GM21786 (cell line): ENCODE results near the gene HPS1.

Experiments
- ATAC-seq: cut with Tn5 transposase; IDR thresholded peaks from one replicate; pipeline ENCODE4 v1.9.1; 2021; ENCODE audit not compliant: unreplicated experiment

The HPS1 gene

GRCh38 chr10:98465866-98466265, 19.1 kb upstream of the HPS1 start:
- ATAC-seq = no peak

- ATAC-seq = no peak
These were observed 17.4 kb upstream of the HPS1 start for GRCh38 chr10:98463976-98464754.

DNA sequence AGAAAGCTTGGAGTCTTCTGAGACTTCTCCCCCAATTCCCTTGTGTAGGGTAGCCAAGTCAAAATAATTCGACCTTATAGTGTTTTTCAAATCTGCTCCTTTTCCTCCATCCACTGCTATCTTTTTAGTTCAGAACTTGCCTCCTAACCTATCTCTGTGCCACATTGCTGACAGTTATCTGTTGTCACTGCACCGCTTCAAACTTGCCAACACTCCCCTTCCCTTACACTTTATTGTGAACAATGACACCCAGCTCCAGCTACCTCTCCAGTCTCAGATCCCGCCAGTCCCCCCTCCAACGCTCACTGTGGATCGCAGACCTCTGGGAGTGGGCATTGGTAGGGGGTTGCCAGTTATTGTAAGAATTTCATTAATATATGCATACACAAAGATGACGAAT, 16.3 kb upstream of the HPS1 start:
- no peak for ATAC-seq

GRCh38 chr10:98461500-98461842, 14.7 kb upstream of the HPS1 start:
- ATAC-seq = no peak

GRCh38 chr10:98460837-98461499, 14.2 kb upstream of the HPS1 start:
- ATAC-seq = no peak

GRCh38 chr10:98458809-98459784, 12.4 kb upstream of the HPS1 start:
- no peak for ATAC-seq

DNA sequence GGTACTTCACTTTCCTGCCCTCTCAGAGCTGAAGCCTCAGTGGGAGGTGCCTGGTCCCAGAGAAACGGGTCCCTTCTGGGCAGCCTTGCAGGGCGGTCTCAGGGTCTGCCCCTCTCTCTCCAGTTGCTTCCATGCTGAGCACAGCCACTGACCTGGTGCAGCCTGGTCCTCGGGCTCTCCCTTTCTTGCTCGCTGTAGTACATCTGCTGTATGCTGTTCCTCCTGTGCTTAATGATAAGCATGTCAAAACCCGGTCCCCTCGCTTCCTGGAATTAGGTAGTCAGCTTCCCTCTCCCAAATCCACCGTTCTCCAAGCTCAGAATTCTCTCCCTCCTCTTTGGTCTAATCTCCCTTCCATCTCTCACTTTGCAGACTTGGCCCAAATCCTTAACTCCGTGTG, 11.0 kb upstream of the HPS1 start:
- ATAC-seq = no peak

DNA sequence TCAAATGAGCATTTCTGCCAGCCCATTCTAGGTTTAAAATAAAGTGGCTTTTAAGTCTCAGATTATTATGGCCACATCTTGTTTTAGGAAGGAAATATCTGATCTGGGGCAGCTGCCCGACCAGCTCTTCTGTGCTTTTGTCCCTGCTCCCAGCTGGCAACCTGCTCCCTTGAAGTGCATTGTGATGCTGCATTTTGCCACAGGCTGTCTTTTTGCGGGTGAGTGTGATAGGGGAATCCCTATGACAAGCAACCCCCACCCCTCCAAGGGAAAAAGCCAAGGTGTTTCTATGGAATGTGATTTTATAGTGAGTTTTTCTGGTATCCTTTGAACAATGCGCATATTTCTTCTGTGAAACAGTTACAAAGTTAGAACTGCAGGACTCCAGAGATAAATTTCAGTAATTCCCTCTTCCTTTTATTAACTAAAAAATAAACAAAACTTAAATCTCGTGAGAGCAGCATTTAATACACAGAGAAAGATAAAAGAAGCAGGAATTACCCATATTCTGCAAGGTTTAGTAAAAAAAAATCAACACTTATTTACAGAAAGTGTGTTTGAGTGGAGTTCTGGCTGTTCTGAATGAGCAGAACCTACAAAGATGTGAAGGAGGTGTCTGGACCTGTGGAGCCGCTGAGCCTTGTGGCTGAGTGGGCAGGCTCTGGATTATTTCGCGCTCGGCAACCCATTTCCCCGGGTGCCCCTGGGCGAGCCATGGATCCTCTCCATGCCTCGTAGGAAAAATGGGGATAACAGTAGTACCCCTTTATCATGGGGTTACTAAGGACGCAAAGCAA, 10.1 kb upstream of the HPS1 start:
- ATAC-seq = no peak

- no peak for ATAC-seq
These were observed 9.4 kb upstream of the HPS1 start for GRCh38 chr10:98456043-98456570.

- ATAC-seq = no peak
These were observed 7.0 kb upstream of the HPS1 start for GRCh38 chr10:98453729-98454128.

DNA sequence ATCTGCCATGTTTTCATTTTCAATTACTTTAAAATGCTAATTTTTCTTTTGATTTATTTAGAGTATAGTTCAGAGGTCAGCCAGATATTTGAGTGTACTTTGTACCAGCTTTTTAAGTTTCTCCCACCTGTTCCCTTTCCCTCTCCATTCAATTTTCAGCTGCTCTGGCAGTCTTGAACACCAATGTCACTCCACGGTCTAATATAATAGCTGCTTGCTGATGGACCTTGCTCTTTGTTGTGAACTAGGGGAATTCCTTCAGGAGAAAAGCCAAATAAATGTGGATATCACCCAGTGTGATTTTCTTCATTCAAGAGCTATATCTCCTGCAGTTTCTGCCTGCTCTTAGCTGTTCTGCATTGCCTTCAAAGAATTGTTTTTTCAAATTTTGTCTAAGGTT, 3.9 kb upstream of the HPS1 start:
- ATAC-seq = no peak

DNA sequence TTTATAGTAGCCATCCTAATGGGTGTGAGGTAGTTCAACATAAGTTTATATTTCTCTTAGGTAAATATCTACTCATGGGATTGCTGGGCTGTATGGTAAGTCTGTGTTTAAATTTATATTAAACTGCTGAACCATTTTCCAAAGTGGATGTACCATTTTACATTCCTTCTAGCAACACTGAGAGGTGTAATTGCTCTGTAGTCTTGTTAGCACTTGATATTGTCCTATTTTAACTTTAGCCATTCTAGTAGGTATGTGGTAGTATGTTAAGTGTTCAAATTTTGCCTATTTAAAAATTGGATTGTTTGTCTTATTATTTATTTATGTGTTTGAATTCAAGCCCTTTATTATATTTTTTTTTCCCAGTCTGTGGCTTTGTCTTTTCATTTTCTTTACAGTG, 2.6 kb upstream of the HPS1 start:
- ATAC-seq = no peak

DNA sequence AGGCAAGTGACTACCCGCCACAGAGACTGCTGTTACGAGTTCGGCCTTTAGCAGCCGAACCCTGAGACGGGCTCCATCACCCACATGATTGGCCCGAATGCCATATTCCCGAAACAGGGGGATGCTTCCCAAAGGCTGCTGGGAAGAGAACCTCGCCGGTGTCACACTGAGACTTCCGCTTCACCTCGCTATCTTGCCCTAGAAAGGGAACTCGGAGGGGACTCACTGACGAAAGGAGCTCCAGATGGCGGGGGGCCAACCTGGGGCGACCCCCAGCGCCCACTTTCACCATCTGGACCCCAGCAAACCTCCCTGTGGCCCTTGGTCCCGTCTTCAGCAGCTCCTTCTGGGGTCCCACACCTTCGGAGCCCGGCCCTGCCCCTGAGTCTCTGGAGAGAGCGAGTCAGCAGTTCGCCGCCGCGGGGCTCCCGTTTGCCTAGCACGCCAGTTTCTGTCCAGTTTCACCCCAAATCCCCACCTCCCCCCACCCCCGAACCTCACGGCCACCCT, 529 bp downstream of the HPS1 start:
- ATAC-seq = peak; percentile 32

GRCh38 chr10:98445200-98445812, 1.4 kb downstream of the HPS1 start:
- ATAC-seq = no peak

DNA sequence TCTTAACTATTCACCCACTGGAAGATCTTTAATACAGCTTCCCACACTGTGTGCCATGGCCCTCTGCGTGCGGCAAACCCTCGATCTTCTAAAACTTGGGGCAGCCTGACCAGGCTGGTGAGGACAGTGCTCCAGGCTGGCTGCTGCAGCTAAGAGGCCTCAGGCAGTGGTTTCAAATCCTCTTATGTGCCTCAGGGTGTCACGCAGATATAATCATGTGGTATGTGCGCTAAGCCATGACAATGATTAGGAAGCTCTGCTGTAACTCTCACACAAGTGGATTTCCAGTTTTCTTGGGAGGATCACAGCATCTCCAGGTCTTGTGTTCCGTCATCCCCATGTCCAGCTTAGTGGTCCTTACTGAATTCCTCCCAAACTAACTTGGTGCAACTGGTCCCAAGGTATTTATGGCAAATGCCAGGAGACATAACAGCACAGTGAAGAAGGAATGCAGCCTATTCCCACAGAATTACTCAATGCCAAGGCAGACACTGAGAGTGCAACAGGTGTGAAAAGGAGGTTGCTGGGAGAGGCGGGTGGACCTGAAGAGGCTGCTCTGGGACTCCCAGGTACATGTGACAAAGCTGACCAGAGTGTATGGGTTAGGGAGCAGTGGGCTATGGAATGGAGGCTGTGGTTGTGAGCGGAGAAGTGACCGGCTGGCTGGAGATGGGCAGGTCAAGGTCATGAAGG, 2.3 kb downstream of the HPS1 start:
- no peak for ATAC-seq

DNA sequence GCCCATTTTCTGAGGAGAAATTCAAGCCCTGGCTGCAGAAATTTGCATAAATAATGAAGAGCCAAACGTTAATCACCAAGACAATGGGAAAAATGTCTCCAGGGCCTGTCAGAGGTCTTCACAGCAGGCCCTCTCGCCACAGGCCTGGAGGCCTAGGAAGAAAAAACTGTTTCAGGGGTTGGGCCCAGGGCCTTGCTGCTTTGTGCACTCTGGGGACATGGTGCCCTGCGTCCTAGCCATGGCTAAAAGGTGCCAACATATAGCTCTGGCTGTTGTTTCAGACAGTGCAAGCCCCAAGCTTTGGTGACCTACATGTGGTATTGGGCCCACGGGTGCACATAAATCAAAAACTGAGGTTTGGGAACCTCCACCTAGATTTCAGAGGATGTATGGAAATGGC, 8.0 kb downstream of the HPS1 start:
- ATAC-seq = no peak

- no peak for ATAC-seq
These were observed 10.0 kb downstream of the HPS1 start for GRCh38 chr10:98436704-98437103.

- ATAC-seq = no peak
These were observed 11.6 kb downstream of the HPS1 start for GRCh38 chr10:98435178-98435577.
